Prostate gland (tissue), 2 donors: Measurements from ENCODE around the gene SIRPB2. TPM values are rescaled to one million over a fixed set of nuclear protein-coding genes. Genes with fewer than 3 reads are reported as not detected.

Source experiments
- DNase-seq: peaks from one replicate; pipeline ENCODE4 v3.0.0-alpha.2; 2019; ENCODE audit warnings: low spot score
- H3K27ac ChIP-seq, 2 donors: fragments of 200-600 bp; sonication (generic); 2 replicates each; pipeline ENCODE4 v1.5.1; 2017 to 2019
- H3K27me3 ChIP-seq: fragments of 200-600 bp; sonication (generic); replicated peaks from 2 replicates; pipeline ENCODE4 v1.5.1; 2019; ENCODE audit not compliant: insufficient read depth
- H3K36me3 ChIP-seq, 2 donors: fragments of 200-600 bp; sonication (generic); 1 replicate in 1 of 2; 2 replicates in 1 of 2; pipeline versions ENCODE4 v1.5.1 to v1.8.1; 2017 to 2019
- H3K4me1 ChIP-seq: fragments of 200-600 bp; sonication (generic); replicated peaks from 2 replicates; pipeline ENCODE4 v1.5.1; 2019
- H3K4me3 ChIP-seq, 2 donors: fragments of 200-600 bp; sonication (generic); 2 replicates each; pipeline ENCODE4 v1.5.1; 2017 to 2019
- H3K9me3 ChIP-seq: fragments of 200-600 bp; sonication (generic); 2 replicates; pipeline ENCODE4 v1.5.1; 2017
- POLR2A ChIP-seq: fragments of 450-650 bp; IDR thresholded peaks from one replicate; pipeline ENCODE4 v1.6.1; 2016; ENCODE audit warnings: antibody characterized with exemption, mild to moderate bottlenecking
- POLR2AphosphoS5 ChIP-seq: sonication (generic); formaldehyde crosslinking; IDR thresholded peaks from one replicate; pipeline ENCODE4 v1.6.1; 2017; ENCODE audit warnings: antibody characterized with exemption
- whole genome bisulfite sequencing: methylation state at CpG from one replicate; pipeline ENCODE4 v1.1.5; 2018; 5-methylcytosine and 5-hydroxymethylcytosine counted together
- intact Hi-C: fragments of 100-400 bp; cut with DNase I; formaldehyde crosslinking; loops from one replicate; pipeline ENCODE4 v1.14.2; 2022
- total RNA-seq, 2 donors: library from RNA; depleted of rRNA; stranded (reverse); fragments of >200 nt; gene quantifications; one replicate each; pipeline ENCODE4 v1.1.0, GENCODE V29; 2016
- TF ChIP-seq, protein P1 (sequence below), 4 experiments: fragments of 200-600 bp in 2 of 4; fragments of 450-650 bp in 2 of 4; sonication (generic) in 2 of 4; IDR thresholded peaks; 1 replicate in 3 of 4; 2 replicates in 1 of 4; pipeline ENCODE4 v1.5.1; 2016 to 2019; ENCODE audit warnings: antibody characterized with exemption in 4 of 4, mild to moderate bottlenecking in 2 of 4, moderate library complexity in 2 of 4

SIRPB2 gene
- total RNA-seq, 2 donors from 2014 or later: 0.36 to 3.2 TPM

DNA sequence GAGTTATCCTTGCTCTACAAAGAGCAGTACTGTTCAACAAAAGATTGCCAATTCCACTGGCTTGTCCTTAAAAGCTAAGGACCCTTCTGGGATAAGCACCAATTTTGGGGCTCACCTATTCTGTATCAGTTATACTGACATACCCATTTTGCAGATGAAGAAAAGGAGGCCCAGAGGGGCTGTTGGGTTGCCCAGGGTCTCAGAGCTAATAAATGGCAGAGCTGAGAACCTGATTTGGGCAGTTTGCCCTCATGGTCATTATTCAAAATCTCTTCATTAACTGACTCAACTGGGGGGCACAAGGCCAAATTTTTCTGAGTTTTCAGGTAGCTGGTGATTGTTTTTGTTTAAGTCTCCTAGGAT is 55.9 kb downstream of the SIRPB2 start:
- H3K4me3 ChIP-seq: no peak overlapping the region
- no peak overlapping the region for H3K27ac ChIP-seq
- H3K36me3 ChIP-seq: no peaks in the 10 kb centered on the region
- DNase-seq: no peak
- H3K27me3 ChIP-seq: no peaks in the 10 kb centered on the region
- TF ChIP-seq POLR2A (no peak), POLR2AphosphoS5 (no peak)
- TF ChIP-seq, protein P1, sequence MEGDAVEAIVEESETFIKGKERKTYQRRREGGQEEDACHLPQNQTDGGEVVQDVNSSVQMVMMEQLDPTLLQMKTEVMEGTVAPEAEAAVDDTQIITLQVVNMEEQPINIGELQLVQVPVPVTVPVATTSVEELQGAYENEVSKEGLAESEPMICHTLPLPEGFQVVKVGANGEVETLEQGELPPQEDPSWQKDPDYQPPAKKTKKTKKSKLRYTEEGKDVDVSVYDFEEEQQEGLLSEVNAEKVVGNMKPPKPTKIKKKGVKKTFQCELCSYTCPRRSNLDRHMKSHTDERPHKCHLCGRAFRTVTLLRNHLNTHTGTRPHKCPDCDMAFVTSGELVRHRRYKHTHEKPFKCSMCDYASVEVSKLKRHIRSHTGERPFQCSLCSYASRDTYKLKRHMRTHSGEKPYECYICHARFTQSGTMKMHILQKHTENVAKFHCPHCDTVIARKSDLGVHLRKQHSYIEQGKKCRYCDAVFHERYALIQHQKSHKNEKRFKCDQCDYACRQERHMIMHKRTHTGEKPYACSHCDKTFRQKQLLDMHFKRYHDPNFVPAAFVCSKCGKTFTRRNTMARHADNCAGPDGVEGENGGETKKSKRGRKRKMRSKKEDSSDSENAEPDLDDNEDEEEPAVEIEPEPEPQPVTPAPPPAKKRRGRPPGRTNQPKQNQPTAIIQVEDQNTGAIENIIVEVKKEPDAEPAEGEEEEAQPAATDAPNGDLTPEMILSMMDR (IDR thresholded peaks at IDR 0.05): no peak
- H3K9me3 ChIP-seq: no peaks in the 10 kb centered on the region
- no peaks in the 10 kb centered on the region for H3K4me1 ChIP-seq
- intact Hi-C loops: no loop called here

DNA sequence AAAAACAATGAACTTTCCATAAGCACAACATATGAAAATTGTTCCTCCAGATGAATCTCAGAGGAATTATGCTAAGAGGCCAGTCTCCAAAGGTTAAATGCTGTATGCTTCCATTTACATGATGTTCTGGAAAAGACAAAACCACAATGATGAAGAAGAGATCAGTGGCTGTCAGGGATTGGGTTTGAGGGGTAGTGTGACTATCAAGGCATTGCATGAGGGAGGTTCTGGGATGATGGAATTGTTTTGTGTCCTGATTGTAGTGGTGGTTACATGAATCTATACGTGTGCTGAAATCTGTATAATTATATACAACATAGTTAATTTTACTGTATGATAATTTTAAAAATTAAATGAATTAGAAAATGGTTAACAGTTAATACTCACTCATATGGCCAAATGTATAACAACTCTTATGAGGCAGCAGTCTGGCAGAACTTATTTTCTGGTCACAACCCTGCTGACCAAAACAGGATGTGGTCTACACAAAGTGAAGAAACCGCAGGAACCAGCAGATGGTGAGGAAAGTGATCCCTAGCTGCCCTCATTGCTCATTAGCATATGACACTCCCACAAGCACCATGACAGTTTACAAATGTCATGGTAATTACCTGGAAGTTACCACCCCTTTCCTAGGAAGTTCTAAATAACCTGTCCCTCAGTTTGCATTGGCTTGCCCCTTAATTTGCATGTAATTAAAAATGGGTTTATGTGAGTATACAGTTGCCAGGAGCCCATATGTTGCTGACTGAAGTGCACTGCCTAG is 56.5 kb downstream of the SIRPB2 start:
- intact Hi-C loops: no loop called here

DNA sequence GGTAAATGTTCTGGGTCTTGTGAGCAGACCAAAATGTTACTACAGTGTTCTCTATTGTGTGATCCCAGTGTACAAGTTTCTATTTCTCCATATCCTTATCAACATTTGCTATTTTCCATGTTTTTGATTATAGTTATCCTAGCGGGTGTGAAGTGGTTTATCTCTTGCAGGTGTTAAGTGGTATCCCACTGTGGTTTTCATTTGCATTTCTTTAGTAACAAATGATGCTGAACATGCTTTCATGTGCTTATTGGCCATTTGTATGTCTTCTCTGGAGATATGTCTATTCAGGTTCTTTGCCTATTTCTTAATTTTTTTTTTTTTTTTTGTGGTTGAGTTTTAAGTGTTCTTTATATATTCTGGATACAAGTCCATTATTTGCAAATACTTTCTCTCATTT is 60.1 kb downstream of the SIRPB2 start:
- WGBS: 61% methylated on average over 1 of the region's 1 CpG

More for the DNA sequence above, 56.5 kb downstream of the SIRPB2 start:
- Histone ChIP-seq H3K27ac (no peak overlapping the region), H3K27me3 (no peaks in the 10 kb centered on the region), H3K9me3 (no peaks in the 10 kb centered on the region), H3K4me3 (no peak overlapping the region), H3K36me3 (no peaks in the 10 kb centered on the region), H3K4me1 (no peaks in the 10 kb centered on the region)
- 86% methylated on average over 2 of the region's 2 CpGs for WGBS
- TF ChIP-seq POLR2A (no peak), POLR2AphosphoS5 (no peak)
- TF ChIP-seq, protein P1 (IDR thresholded peaks at IDR 0.05): no peak
- no peak for DNase-seq

DNA sequence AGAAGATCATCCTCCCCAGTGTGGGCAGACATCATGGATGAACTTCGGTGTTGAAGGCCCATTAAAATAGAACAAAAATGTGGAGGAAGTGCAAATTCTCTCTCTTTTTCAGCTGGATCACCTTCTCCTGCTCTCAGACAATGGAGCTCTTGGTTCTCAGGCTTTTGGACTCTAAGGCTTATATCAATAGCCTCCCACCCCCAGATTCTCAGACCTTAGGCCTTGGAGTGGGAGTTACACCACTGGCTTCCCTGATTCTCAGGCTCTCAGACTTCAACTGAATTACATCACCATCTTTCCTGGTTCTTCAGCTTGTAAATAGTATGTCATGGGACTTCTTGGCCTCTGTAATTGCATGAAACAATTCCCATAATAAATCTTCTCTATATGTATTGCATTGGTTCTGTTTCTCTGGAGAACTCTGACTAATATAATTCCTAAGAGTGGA is 61.2 kb downstream of the SIRPB2 start:
- no peak for DNase-seq
- H3K4me3 ChIP-seq: no peak overlapping the region
- no peak overlapping the region for H3K27ac ChIP-seq
- no peaks in the 10 kb centered on the region for H3K4me1 ChIP-seq
- no peaks in the 10 kb centered on the region for H3K36me3 ChIP-seq
- no peaks in the 10 kb centered on the region for H3K27me3 ChIP-seq
- 64% methylated on average over 1 of the region's 1 CpG for WGBS
- TF ChIP-seq, protein P1 (IDR thresholded peaks at IDR 0.05): no peak
- TF ChIP-seq POLR2A (no peak), POLR2AphosphoS5 (no peak)
- no peaks in the 10 kb centered on the region for H3K9me3 ChIP-seq
- intact Hi-C loops: no loop called here

More for the DNA sequence above, 60.1 kb downstream of the SIRPB2 start:
- H3K27me3 ChIP-seq: no peaks in the 10 kb centered on the region
- intact Hi-C loops: no loop called here
- no peaks in the 10 kb centered on the region for H3K36me3 ChIP-seq
- no peaks in the 10 kb centered on the region for H3K4me1 ChIP-seq
- no peaks in the 10 kb centered on the region for H3K9me3 ChIP-seq
- H3K27ac ChIP-seq: no peak overlapping the region
- no peak for DNase-seq
- H3K4me3 ChIP-seq: no peak overlapping the region
- TF ChIP-seq, protein P1 (IDR thresholded peaks at IDR 0.05): no peak
- TF ChIP-seq POLR2AphosphoS5 (no peak), POLR2A (no peak)

DNA sequence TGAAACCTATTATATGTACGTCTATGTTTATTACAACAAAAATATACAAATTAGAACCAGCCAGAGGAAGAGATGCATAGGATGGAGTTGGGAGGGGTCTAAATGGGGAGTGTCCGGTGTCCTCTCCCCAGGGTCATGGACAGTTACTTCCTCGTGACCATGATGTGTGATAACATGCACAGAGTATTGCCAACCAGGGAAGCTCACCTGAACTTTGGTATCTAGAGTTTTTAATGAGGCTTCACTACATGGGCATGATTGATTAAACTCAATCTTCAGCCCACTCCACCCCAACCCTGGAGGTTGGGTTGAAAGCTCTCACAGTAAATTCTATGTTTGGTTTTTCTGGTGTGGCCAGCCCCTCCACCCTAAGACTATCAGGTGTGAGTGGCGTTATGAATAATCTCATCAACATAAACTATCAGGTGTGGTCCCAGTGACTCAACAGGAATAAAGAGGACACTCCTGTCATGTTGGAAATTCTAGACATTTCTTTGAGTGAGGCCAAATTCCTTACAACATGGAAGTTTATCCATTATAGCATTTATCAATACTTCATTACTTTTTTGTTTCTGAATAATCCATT is 62.0 kb downstream of the SIRPB2 start:
- 85% methylated on average over 4 of the region's 4 CpGs for WGBS
- Histone ChIP-seq H3K4me1 (no peaks in the 10 kb centered on the region), H3K9me3 (no peaks in the 10 kb centered on the region), H3K27me3 (no peaks in the 10 kb centered on the region), H3K36me3 (no peaks in the 10 kb centered on the region), H3K27ac (no peak overlapping the region), H3K4me3 (no peak overlapping the region)
- no peak for TF ChIP-seq POLR2A
- intact Hi-C loops: no loop called here
- DNase-seq: no peak
